Bronchial epithelial cell (primary cell): ENCODE data around the gene ANKRD27. TPM values are rescaled to one million over a fixed set of nuclear protein-coding genes. Genes with fewer than 3 reads are reported as not detected.

Source experiments
- DNase-seq: peaks from one replicate; pipeline ENCODE4 v3.0.0-alpha.2; 2010; ENCODE audit warnings: low read depth
- FAIRE-seq: peaks from 2 replicates; lab custom pipeline; 2011; peaks lifted over from hg19 to GRCh38; lab: Jason Lieb, UNC
- H3K27me3 ChIP-seq: 2 replicates; pipeline ENCODE4 v1.5.1; 2011; ENCODE audit warnings: low read length; ENCODE audit not compliant: control insufficient read depth, insufficient read depth
- H3K36me3 ChIP-seq: 2 replicates; pipeline ENCODE4 v1.5.1; 2011; ENCODE audit warnings: low read length; ENCODE audit not compliant: control insufficient read depth, insufficient read depth
- H3K4me3 ChIP-seq: 2 replicates; pipeline ENCODE4 v1.5.1; 2011; ENCODE audit warnings: mild to moderate bottlenecking, low read depth, low read length, control low read depth
- CTCF ChIP-seq: IDR thresholded peaks from 2 replicates; pipeline ENCODE4 v1.5.1; 2011; ENCODE audit warnings: mild to moderate bottlenecking, moderate library complexity, low read length, control low read depth, inconsistent platforms; ENCODE audit not compliant: insufficient read depth, severe bottlenecking
- total RNA-seq: library from RNA; depleted of rRNA; stranded (reverse); fragments of >200 nt; gene quantifications from 2 replicates; pipeline ENCODE4 v1.2.1, GENCODE V29; 2014

The ANKRD27 gene
- total RNA-seq, 1 donor from 2014 or later, result 37.6 TPM

DNA sequence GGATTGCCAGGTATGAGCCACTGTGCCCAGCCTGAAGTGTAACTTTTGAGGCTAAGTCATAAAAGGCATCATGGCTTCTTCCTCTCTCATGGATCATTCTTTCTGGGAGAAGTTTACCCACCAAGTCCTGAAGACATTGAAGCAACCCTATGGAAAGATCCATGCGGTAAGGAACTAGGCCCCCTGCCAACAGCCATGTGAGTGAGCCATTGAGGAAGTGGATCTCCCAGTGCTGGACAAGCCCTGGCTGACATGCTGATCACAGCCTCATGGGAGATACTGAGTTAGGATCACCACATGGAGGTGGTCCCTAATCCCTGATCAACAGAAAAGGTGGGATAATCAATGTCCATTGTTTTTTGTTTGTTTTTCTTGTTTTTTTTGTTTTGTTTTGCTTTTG is 13.3 kb upstream of the ANKRD27 start:
- Histone ChIP-seq H3K4me3 (no peak overlapping the region), H3K36me3 (no peaks in the 10 kb centered on the region), H3K27me3 (no peaks in the 10 kb centered on the region)
- DNase-seq, result no peak
- FAIRE-seq, result no peak
- TF ChIP-seq CTCF, result no peak

GRCh38 chr19:32687681-32688080 is 12.7 kb upstream of the ANKRD27 start:
- Histone ChIP-seq H3K27me3 (no peaks in the 10 kb centered on the region), H3K36me3 (no peaks in the 10 kb centered on the region), H3K4me3 (no peak overlapping the region)
- FAIRE-seq, result no peak
- DNase-seq, result no peak
- TF ChIP-seq CTCF, result no peak

- DNase-seq, result no peak
- FAIRE-seq, result no peak
- Histone ChIP-seq H3K4me3 (no peak overlapping the region), H3K27me3 (no peaks in the 10 kb centered on the region), H3K36me3 (no peaks in the 10 kb centered on the region)
- no peak for TF ChIP-seq CTCF
These were observed 12.0 kb upstream of the ANKRD27 start for GRCh38 chr19:32686847-32687475.

DNA sequence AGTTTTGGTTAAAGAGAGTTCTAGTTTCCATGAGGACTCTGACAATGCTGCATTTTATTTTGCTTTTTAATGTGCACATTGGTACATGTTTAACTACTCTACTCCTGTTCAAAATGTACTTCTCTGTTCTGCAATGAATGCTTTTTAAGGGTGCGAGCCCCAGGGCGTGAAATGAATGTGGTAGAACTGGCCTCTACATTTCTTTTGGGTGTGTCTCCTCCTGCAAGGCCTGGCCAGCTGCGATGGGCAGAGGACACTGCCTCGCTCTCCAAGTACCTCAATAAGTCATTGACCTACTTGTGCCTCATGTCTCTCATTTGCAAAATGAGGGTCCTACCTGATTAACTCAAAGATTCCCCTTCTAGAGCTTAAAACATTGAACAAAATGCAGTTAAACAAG is 7.3 kb upstream of the ANKRD27 start:
- Histone ChIP-seq H3K27me3 (peaks cover 3% of the 10 kb centered on the region), H3K4me3 (no peak overlapping the region), H3K36me3 (no peaks in the 10 kb centered on the region)
- peak; percentile 12 for DNase-seq
- no peak for FAIRE-seq
- no peak for TF ChIP-seq CTCF

GRCh38 chr19:32680986-32681385 is 6.0 kb upstream of the ANKRD27 start:
- Histone ChIP-seq H3K4me3 (no peak overlapping the region), H3K36me3 (no peaks in the 10 kb centered on the region), H3K27me3 (peaks cover 15% of the 10 kb centered on the region)
- no peak for FAIRE-seq
- TF ChIP-seq CTCF, result no peak
- no peak for DNase-seq

- no peak overlapping the region for H3K4me3 ChIP-seq
- FAIRE-seq, result no peak
- DNase-seq, result no peak
- H3K36me3 ChIP-seq, result peaks cover 2% of the 10 kb centered on the region
- peaks cover 17% of the 10 kb centered on the region for H3K27me3 ChIP-seq
- TF ChIP-seq CTCF, result no peak
These were observed 2.7 kb upstream of the ANKRD27 start for GRCh38 chr19:32677657-32678056.
